Endothelial cell of umbilical vein (primary cell): ENCODE data around the gene SH3BP5. TPM values are rescaled to one million over a fixed set of nuclear protein-coding genes. Genes with fewer than 3 reads are reported as not detected.

Source experiments
- BruUV-seq: library from RNA; stranded (reverse); fragments of 400-500 nt; replicated peaks from 2 replicates; lab custom pipeline; 2021; lab: Mats Ljungman, UMichigan
- CTCF ChIA-PET: fragments of 300-600, 350-600 bp; sonication (Branson Sonifier 250); formaldehyde crosslinking; loops from one replicate; lab custom pipeline; 2021; ENCODE audit warnings: antibody characterized with exemption, inconsistent platforms; lab: Charles Lee
- POLR2A ChIA-PET: fragments of 300-600, 350-600 bp; sonication (Branson Sonifier 250); formaldehyde crosslinking; loops from one replicate; lab custom pipeline; 2021; ENCODE audit warnings: antibody characterized with exemption, inconsistent platforms; lab: Charles Lee
- DNase-seq: peaks from one replicate; pipeline ENCODE4 v3.0.0-alpha.2; 2011; ENCODE audit warnings: low read depth, low spot score
- FAIRE-seq: peaks from 2 replicates; lab custom pipeline; 2011; peaks lifted over from hg19 to GRCh38; lab: Jason Lieb, UNC
- H2AFZ ChIP-seq: 2 replicates; pipeline ENCODE4 v1.6.0; 2012; ENCODE audit warnings: low read depth, low read length, control low read depth, inconsistent platforms
- H3K27ac ChIP-seq: 2 replicates; pipeline ENCODE4 v1.5.1; 2011; ENCODE audit warnings: low read depth, mild to moderate bottlenecking, control low read depth, low read length, moderate library complexity; ENCODE audit not compliant: insufficient read depth
- H3K27me3 ChIP-seq, 2 experiments: 2 replicates each; pipeline versions ENCODE4 v1.6.0 to v1.6.1; 2011; ENCODE audit warnings: low read length in 2 of 2, mixed read lengths in 1 of 2; ENCODE audit not compliant: control insufficient read depth in 2 of 2, insufficient read depth in 2 of 2
- H3K36me3 ChIP-seq, 2 experiments: 2 replicates in 1 of 2; 3 replicates in 1 of 2; pipeline ENCODE4 v1.5.1; 2011; ENCODE audit warnings: low read length in 2 of 2, mild to moderate bottlenecking in 1 of 2, moderate library complexity in 1 of 2; ENCODE audit not compliant: control insufficient read depth in 2 of 2, insufficient read depth in 2 of 2; ENCODE audit errors: extremely low read depth in 1 of 2
- H3K4me1 ChIP-seq: 3 replicates; pipeline ENCODE4 v1.5.1; 2011; ENCODE audit warnings: mild to moderate bottlenecking, low read length; ENCODE audit not compliant: control insufficient read depth, insufficient read depth; ENCODE audit errors: extremely low read depth
- H3K4me2 ChIP-seq: 2 replicates; pipeline ENCODE4 v1.6.1; 2011; ENCODE audit warnings: low read length, control low read depth, mixed read lengths; ENCODE audit not compliant: insufficient read depth
- H3K4me3 ChIP-seq, 3 experiments: fragments of 200-600 bp in 1 of 3; sonication (generic), shearing (Covaris generic) in 1 of 3; replicated peaks in 1 of 3; 2 replicates each; pipeline ENCODE4 v1.5.1; 2011 to 2016; ENCODE audit warnings: control low read depth in 3 of 3, low read length in 3 of 3, mild to moderate bottlenecking in 2 of 3, inconsistent platforms in 1 of 3, low read depth in 1 of 3, moderate library complexity in 1 of 3; ENCODE audit not compliant: insufficient read depth in 1 of 3
- H3K79me2 ChIP-seq: 2 replicates; pipeline ENCODE4 v1.6.0; 2012; ENCODE audit warnings: low read length, inconsistent platforms; ENCODE audit not compliant: control insufficient read depth, insufficient read depth
- H3K9ac ChIP-seq: replicated peaks from 2 replicates; pipeline ENCODE3; 2011; ENCODE audit warnings: low read length, control low read depth; ENCODE audit not compliant: insufficient read depth; ENCODE audit errors: extremely low read depth
- H3K9me1 ChIP-seq: replicated peaks from 3 replicates; pipeline ENCODE4 v1.6.0; 2011; ENCODE audit warnings: mild to moderate bottlenecking, low read length; ENCODE audit not compliant: control insufficient read depth, insufficient read depth; ENCODE audit errors: extremely low read depth
- H3K9me3 ChIP-seq: replicated peaks from 2 replicates; pipeline ENCODE4 v1.5.1; 2012; ENCODE audit warnings: low read length, inconsistent platforms; ENCODE audit not compliant: control insufficient read depth, insufficient read depth
- H4K20me1 ChIP-seq: replicated peaks from 2 replicates; pipeline ENCODE3; 2011; ENCODE audit warnings: mild to moderate bottlenecking, low read length; ENCODE audit not compliant: control insufficient read depth, insufficient read depth; ENCODE audit errors: extremely low read depth
- CTCF ChIP-seq, 2 donors: IDR thresholded peaks; 1 replicate in 1 of 2; 2 replicates in 1 of 2; pipeline ENCODE4 v1.5.1; 2011; ENCODE audit warnings: low read length in 2 of 2, mild to moderate bottlenecking in 2 of 2, moderate library complexity in 2 of 2, control low read depth in 1 of 2, inconsistent platforms in 1 of 2, low read depth in 1 of 2; ENCODE audit not compliant: insufficient read depth in 1 of 2; ENCODE audit errors: extremely low read depth in 1 of 2
- EZH2 ChIP-seq: IDR thresholded peaks from 2 replicates; pipeline ENCODE4 v1.6.1; 2012; ENCODE audit warnings: borderline replicate concordance, low read depth, mild to moderate bottlenecking, moderate library complexity, low read length, inconsistent platforms; ENCODE audit not compliant: severe bottlenecking
- FOS ChIP-seq: IDR thresholded peaks from 2 replicates; pipeline ENCODE4 v1.6.1; 2011; ENCODE audit warnings: mild to moderate bottlenecking, low read length, moderate library complexity, borderline replicate concordance; ENCODE audit not compliant: insufficient read depth
- GATA2 ChIP-seq: IDR thresholded peaks from 2 replicates; pipeline ENCODE4 v1.7.0; 2011; ENCODE audit warnings: low read depth, mild to moderate bottlenecking, moderate library complexity, mixed read lengths, low read length; ENCODE audit not compliant: insufficient read length, insufficient read depth
- JUN ChIP-seq: IDR thresholded peaks from 2 replicates; pipeline ENCODE4 v1.6.1; 2011; ENCODE audit warnings: borderline replicate concordance, low read depth; ENCODE audit not compliant: insufficient read length, insufficient read depth
- MAX ChIP-seq: IDR thresholded peaks from 2 replicates; pipeline ENCODE4 v1.6.1; 2011; ENCODE audit not compliant: insufficient read depth, insufficient read length
- MYC ChIP-seq: IDR thresholded peaks from one replicate; pipeline ENCODE4 v1.6.1; 2011; ENCODE audit warnings: mild to moderate bottlenecking, low read depth, low read length
- POLR2A ChIP-seq: IDR thresholded peaks from 2 replicates; pipeline ENCODE4 v1.6.1; 2012; ENCODE audit warnings: low read depth, mild to moderate bottlenecking, control low read depth, low read length
- POLR2AphosphoS5 ChIP-seq: IDR thresholded peaks from 2 replicates; pipeline ENCODE4 v1.6.1; 2012; ENCODE audit warnings: low read depth, mild to moderate bottlenecking, control low read depth, low read length, moderate library complexity; ENCODE audit not compliant: insufficient read depth
- dilution Hi-C: fragments of 300-500 bp; cut with MboI; formaldehyde crosslinking; loops from one replicate; pipeline ENCODE4 v1.15.0; 2019; ENCODE audit warnings: low sequenced_read_pairs; ENCODE audit not compliant: extremely low pct_ligation_motif_present
- intact Hi-C: fragments of 100-400 bp; cut with micrococcal nuclease; formaldehyde crosslinking; loops from one replicate; pipeline ENCODE4 v1.10.0; 2022
- polyA plus RNA-seq, 4 experiments: library from polyadenylated mRNA; depleted of rRNA in 3 of 4; stranded (reverse) in 3 of 4; unstranded in 1 of 4; fragments of >200 nt; gene quantifications; 2 replicates each; pipeline versions ENCODE4 v1.2.1 to v1.2.3, GENCODE V29; 2011 to 2012; ENCODE audit warnings: missing spikeins in 1 of 4
- total RNA-seq: library from RNA; stranded (reverse); gene quantifications from 2 replicates; pipeline ENCODE4 v1.2.3, GENCODE V29; 2021

SH3BP5 gene
- total and polyA plus RNA-seq, 2 donors (not counting 3 experiments of a cell fraction or from before 2014, with no cell fraction given) = 35.3 to 76.3 TPM

GRCh38 chr3:15290736-15291135, 41.6 kb downstream of the SH3BP5 start:
- H3K79me2 ChIP-seq = peaks cover 70% of the 10 kb centered on the region
- no peaks in the 10 kb centered on the region for H3K27me3 ChIP-seq
- intact Hi-C loops = loop anchor here (10.0 kb wide), 1 partner anchor 344 kb away; no protein-coding TSS in a partner anchor
- ChIA-PET POLR2A (interaction anchor here (0.6 kb wide), 2 partner anchors 9 to 460 kb away, joined by 3 to 8 read pairs; no protein-coding TSS in a partner anchor), CTCF (interaction anchor here (0.7 to 3.9 kb wide), 9 partner anchors 9 to 115 kb away, joined by 3 to 16 read pairs (median 4); partner anchors contain the start of gene SH3BP5)
- FAIRE-seq (no peak), DNase-seq (no peak)
- no peak for TF ChIP-seq POLR2AphosphoS5
- no peak for TF ChIP-seq JUN
- TF ChIP-seq EZH2 = no peak
- no peak for TF ChIP-seq MAX
- no peak for TF ChIP-seq FOS
- no peak for TF ChIP-seq GATA2
- TF ChIP-seq POLR2A = no peak
- no peak for TF ChIP-seq CTCF (IDR thresholded peaks at IDR 0.05; ENCODE audit: extremely low read depth in 1 of 2, insufficient read depth in 1 of 2, low read depth in 1 of 2, low read length in 2 of 2)
- TF ChIP-seq MYC = no peak
- H3K9ac ChIP-seq = no peak overlapping the region
- H3K9me1 ChIP-seq = no peaks in the 10 kb centered on the region
- no peaks in the 10 kb centered on the region for H4K20me1 ChIP-seq
- dilution Hi-C loops = no loop called here
- H2AFZ ChIP-seq = no peak overlapping the region
- peak overlapping the region; percentile 85 for H3K27ac ChIP-seq
- no TSS peak for BruUV-seq
- H3K4me3 ChIP-seq = no peak overlapping the region
- no peak overlapping the region for H3K4me2 ChIP-seq
- H3K4me1 ChIP-seq = peaks cover 42% of the 10 kb centered on the region
- peaks cover 0 to 2% of the 10 kb centered on the region in 2 experiments for H3K36me3 ChIP-seq
- no peaks in the 10 kb centered on the region for H3K9me3 ChIP-seq
